ENCODE data around the gene TRAPPC5.

Gene TRAPPC5

DNA sequence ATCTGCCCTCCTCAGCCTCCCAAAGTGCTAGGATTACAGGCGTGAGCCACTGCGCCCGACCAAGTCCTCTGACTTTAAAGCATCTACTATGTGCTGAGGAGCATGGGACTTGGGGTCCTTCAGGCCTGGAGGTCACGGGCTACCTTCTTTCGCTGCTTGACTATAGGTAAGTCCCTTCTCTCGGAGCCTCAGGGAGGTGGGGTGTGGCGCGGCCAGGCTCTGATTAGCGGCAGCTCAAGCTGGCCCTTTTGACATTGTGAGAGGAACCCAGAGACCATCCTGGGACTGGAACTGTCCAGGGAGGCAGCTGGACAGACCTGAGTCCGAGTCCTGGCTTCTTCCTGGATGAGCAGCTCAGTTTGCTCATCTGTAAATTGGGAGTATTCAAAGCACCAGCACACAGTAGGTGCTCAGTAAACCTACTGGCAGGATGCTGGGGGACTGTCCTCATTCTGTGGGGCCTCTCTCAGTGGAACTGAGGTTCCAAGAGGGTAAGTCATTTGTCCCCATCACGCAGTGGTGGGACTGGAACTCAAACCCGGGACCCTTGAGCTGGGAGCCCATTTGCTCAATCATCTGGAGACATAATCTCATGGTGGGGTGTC, 20.5 kb downstream of the TRAPPC5 start:
- DNase-seq (ENCODE audit: low spot score) = no peak

DNA sequence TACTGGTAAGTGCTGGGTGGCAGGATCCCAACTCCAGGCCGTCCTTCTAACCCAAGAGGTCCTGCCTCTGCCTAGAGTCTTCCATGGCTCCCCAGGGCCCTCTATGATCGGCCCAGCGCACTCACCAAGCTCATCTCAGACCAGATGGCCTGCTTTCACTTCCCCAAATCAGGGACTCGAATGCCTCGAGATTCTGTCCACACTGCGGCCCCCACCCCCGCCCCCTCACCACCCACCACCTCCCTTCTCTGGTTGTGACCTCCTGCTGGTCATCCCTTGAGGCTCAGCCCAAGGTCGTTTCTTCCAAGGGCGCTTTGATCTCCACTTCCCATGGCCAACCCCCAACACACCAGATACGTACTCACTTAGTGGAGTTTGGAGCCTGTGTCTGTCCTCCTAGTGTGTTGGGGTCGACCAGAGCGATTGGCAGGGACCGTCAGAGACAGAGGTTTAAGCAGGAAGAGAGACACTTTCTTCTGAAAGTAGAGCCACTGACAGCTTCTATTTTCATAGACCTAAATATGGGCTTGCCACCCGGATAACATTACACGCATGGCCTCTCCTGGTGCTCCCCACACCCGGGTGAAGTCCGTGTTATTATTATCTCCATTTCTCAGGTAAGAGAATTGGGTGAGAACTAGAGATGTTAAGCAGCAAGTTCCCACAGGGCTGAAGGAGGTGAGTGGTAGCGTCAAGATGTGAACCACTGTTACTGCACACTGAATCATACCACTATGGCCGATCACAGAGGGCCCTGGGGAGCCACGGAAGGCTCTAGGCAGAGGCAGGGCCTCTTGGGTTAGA, 21.2 kb downstream of the TRAPPC5 start, which contains the start of gene FCER2:
FCER2 (minus strand) TSS at position 478 of the 804 bp plus-strand sequence. CDS start 2,371 bp downstream, outside the sequence.
- DNase-seq (ENCODE audit: low spot score) = no peak

DNA sequence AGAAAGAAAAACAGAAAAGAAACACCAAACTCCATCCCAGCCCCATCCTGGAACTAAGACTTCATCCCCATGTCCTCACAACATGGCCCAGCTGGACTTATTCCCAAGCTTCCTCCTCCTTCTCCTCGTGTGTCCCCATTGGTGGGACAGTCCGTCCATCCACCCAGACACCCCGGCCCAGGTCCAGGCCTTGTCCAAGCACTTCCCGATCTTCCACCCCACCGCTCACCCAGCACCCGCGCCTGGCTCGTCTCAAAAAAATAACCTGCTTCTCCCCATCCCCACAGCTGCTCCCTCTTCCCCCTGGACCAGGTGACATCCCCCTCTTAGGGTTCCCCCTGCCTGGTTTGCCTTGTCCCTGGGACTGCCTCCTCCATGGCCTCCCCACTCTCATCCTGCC, 22.7 kb downstream of the TRAPPC5 start:
- DNase-seq (ENCODE audit: low spot score) = no peak

DNA sequence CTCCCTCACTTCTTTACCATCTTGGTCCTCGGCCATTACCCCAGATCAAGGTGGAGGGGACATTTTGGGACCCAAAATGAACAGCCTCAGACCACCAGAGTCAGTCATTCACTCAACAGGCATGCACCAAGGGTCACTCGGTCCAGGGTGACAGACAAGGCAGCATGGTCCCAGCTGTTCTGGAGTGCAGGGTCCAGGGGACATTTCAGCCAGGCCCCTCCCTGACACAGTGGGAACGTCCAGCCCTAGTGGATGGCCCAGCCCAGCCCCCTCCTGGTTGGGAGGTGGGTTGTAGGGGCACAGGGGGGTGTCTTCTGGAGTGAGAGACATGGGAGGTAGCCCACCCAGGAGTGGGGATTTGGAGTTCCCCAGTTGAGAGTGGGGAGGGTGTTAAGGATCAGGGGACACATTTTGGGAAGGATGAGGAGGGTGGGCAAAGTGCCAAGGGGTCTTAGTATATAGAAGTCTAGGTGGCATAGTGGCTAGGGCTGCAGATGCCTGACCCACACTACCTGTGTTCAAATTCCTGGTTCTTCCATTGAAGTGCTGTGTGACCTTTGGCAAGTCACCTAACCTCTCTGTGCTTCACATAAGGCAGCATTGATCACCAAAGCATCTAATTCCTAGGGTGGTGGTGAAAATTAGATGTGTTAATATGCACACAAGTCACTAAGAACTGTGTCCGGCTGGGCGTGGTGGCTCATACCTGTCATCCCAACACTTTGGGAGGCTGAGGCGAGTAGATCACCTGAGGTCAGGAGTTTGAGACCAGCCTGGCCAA, 23.8 kb downstream of the TRAPPC5 start:
- DNase-seq (ENCODE audit: low spot score) = no peak

DNA sequence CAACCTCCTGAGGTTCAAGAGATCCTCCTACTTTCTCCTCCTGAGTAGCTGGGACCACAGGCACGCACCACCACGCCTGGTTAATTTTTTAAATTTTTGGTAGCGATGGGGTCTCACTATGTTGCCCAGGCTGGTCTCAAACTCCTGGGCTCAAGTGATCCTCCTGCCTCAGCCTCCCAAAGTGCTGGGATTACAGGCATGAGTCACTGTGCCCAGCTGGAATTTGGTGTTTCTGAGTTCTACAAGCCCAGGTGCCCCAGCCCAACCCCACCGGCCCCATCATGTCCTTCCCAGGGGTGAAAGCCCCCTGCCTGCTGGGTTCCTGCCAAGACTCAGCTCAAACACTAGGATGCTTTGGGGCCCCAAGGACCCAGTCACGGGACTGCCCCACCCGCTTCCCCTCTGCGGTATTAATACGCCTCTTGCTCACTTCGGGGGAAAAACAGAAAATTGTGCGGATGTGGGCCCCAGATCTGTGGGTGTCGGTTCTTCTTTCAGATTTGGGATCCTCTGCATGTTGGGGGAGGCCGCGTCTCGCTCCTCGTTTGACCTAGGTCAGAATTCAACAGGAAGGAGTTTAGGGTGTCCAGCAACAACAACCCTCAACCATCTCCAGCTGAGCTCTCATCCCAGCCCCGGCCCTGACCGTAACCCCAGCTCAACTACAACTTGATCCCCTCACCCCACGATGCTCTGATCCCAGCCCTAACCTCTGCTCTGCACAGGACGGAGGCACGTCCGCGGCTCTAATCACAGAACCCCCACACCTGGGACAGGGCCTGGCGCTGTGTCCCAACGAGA, 25.0 kb downstream of the TRAPPC5 start:
- DNase-seq (ENCODE audit: low spot score) = no peak

DNA sequence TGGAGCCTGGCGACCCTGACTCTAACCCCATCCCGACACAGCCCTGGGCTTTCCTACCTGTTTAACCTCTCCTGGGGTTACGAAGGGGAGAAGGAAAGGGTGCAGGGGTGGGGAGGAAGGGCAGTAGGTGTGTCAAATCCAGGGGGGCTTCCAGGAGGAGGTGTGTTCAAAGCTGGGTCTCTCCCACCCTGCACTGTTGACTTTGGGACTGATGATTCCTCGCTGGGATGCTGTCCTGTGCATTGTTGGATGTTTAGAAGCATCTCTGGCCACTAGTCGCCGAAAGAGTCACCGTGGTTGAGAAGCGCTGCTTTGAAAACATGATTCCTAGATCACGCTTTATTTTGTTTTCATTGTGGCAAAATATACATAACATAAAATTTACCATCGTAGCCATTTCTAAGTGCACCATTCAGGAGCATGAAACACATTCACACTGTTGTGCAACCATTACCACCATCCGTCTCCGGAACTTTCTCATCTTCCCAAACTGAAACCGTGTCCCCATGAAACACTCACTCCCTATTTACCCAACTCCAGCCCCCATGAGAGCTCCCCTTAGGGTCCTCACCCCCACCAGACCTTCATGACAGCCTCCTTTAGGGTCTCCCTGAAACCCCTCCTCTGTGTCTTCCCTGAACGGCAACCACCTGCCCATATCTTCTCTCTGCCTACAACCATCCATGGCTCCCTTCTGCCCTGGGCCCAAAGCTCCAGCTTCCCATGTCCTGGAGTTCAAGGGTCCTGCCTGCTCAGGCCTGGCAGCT, 25.7 kb downstream of the TRAPPC5 start:
- no peak for DNase-seq (ENCODE audit: low spot score)

DNA sequence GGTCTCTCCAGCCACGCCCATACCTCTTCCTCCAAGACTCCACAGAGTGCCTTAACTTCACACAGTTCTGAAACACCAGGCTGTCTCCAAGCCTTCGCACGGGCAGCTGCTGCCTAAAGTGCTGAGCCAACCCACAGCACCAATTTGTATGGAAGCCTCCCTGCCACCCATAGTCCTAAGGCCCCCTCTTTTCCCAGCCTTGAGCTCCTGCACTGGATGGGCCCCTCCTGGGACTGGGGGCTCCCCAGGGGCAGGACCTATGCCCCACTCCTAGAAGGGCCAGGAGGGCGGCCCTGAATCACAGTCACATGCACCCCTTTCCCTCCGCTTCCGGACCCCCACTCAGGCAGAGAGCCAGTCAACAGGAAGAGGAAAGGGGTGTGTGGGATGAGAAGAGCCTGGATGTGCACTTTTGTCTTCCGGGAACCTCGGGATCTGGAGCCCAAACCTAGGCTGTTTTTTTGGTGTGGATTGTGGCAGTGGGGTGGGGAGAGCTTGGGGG, 26.4 kb downstream of the TRAPPC5 start:
- DNase-seq (ENCODE audit: low spot score) = no peak

- no peak for DNase-seq (ENCODE audit: low spot score)
Observed at GRCh38 chr19:7709932-7710460, 29.4 kb downstream of the TRAPPC5 start.

DNA sequence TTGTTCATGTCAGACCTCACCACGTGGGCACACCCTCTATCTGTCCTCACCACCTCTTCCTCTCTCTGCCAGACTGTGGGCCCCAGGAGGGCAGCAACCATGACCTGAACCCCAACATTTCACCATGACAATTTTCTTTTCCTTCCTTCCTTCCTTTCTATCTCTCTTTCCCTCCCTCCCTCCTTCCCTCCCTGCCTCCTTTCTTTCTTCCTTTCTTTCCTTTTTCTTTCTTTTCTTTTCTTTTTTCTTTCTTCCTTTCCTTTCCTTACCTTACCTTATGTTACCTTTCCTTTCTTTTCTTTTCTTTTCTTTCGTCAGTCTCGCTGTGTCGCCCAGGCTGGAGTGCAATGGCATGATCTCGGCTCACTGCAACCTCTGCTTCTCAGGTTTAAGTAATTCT, 30.0 kb downstream of the TRAPPC5 start:
- no peak for DNase-seq (ENCODE audit: low spot score)

- DNase-seq (ENCODE audit: low spot score) = no peak
Observed at GRCh38 chr19:7715671-7716070, 35.0 kb downstream of the TRAPPC5 start.

DNA sequence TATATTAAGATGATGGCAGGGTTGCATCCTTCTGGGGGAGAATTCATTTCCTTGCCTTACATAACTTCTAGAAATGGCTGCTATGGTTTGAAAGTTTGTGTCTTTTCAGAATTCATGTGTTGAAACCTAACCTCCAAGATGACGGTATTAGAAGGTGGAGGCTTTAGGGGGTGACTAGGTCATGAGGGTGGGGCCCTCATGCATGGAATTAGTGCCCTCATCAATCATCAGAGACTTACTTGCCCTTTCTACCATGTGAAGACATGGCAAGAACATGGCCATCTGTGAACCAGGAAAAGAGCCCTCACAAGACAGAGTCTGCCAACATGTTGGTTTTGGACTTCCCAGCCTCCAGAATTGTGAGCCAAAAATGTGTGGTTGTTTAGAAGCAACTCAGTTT, 36.1 kb downstream of the TRAPPC5 start:
- DNase-seq (ENCODE audit: low spot score) = no peak

DNA sequence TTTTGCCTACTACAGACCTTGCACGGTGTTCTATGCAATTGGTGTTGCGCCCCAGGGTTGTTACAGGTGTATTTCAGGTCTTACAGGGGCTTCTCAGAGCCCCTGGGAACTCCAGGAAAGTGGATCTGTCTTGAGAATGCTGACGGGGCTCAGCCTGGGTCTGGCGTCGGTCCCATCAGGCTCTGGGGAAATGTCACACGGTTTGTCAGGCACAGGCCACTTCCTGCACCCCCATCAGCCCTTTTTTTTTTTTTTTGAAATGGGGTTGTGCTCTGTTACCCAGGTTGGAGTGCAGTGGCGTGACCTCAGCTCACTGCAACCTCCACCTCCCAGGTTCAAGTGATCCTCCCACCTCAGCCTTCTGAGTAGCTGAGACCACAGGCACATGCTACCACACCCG, 38.0 kb downstream of the TRAPPC5 start:
- DNase-seq (ENCODE audit: low spot score) = no peak

DNA sequence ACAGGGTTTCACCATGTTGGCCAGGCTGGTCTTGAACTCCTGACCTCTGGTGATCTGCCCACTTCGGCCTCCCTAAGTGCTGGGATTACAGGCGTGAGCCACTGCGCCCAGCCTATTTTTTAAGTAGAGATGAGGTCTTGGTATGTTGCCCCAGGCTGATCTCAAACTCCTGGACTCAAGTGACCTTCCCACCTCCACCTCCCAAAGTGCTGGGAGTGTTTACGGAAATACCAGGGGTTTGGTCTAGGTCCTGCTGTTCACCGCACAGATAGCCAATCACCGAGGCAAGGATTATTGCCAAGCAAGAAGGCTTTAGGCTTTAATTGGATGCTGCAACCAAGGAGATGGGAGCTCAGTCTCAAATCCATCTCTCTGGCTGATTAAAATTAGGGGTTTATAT, 39.7 kb downstream of the TRAPPC5 start:
- no peak for DNase-seq (ENCODE audit: low spot score)

DNA sequence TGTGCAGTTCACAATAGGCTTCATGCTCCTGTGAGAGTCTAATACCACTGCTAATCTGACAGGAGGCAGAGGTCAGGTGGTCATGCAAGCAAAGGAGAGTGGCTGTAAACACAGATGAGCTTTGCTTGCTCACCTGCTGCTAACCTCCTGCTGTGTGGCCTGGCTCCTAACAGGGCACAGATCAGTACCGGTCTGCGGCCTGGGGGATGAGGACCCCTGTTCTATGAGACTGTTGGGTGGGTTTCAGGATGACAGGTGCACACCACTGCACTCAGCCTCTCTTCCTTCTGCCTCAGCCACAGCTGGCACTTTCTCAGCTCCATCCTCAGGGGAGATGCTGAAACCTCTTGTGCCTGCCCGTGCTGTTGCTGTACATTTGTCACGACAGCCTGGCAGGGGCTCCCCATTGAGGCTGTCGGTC, 41.6 kb downstream of the TRAPPC5 start:
- DNase-seq (ENCODE audit: low spot score) = no peak

DNA sequence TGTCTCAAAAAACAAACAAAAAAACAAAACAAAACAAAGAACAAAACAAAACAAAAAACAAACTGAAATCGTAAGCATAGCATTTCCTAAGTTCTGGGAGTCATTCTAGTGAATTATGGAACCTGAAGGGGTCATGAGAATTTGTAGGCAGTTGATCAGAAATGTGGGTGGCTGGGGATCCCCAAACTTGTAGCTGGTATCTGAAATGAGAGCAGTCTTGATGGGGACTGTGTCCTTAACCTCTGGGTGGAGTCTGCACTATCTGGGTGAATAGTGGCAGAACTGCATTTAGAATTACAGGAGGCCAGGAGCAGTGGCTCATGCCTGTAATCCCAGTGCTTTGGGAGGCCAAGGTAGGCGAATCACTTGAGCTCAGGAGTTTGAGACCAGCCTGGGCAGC, 45.2 kb downstream of the TRAPPC5 start:
- DNase-seq (ENCODE audit: low spot score) = no peak

DNA sequence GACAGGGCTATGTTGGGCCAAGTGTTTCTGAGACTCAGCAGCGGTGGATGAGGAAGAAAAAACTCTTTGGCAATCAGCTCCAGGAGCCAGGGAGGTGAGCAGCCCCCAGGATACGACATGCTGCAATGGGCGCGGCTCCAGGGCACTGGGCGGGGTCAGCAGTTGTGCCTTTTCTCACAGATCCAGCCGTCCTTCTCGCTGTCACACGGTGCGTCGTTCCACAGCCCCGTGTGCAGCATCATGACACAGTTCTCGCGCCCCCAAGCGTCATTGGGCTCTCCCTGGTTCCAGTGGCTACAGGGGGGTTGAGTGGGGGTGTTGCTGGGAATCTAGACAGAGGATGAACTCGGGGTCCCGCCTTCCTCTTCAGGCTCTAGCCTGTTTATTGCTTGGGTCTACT, 48.6 kb downstream of the TRAPPC5 start:
- no peak for DNase-seq (ENCODE audit: low spot score)

GRCh38 chr19:7729831-7730285, 49.2 kb downstream of the TRAPPC5 start:
- no peak for DNase-seq (ENCODE audit: low spot score)

GRCh38 chr19:7730286-7731217, 49.9 kb downstream of the TRAPPC5 start:
- no peak for DNase-seq (ENCODE audit: low spot score)

DNA sequence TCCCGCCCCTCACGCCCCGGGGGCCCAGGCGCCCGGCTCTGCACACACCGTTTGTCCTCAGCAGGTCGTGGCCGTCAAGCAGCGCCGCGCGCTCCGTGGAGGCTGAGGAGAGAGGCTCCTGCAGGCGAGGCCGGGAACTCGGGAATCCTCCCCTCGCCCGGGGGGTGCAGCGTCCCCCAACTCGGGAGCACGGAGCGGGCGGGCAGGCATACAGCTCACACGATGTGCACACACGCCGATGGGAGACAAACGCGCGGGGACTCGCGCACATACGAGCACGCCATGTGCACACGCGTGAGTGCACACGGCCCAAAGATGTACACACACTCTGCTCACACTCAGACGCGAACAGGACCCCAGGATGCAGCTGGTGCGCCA, 50.6 kb downstream of the TRAPPC5 start:
- no peak for DNase-seq (ENCODE audit: low spot score)

DNA sequence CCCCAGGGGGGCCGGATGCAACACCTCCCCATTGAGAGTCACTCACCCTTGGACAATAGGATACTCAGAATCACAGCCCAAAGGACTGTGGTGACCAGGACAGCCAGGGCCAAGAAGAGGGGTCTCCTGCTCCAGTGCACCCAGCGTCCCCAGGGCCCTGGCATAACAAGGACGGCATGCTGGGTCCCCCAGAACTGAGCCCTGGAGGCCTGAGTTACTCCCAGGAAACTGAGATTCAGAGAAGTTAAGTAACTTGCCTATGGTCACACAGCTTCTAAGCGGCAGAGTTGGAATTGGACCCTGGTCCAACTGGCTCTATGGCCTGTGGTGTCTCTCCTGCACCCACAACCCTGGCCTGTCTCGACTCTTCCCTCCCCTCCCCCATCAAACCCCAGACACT, 51.0 kb downstream of the TRAPPC5 start:
- DNase-seq (ENCODE audit: low spot score) = no peak
